CD4-positive, alpha-beta T cell treated with Interleukin-17A for 1 hour (primary cell): Measurements from ENCODE around the gene GDPD1.
"Not testable (repeated sequence)": the region's sequence is repeated elsewhere in the genome, so short reads cannot be mapped to it uniquely, and the experiment has no call there.

Source experiments
- DNase-seq: peaks from one replicate; pipeline ENCODE4 v3.0.0-alpha.2; 2020

GDPD1 gene

DNA sequence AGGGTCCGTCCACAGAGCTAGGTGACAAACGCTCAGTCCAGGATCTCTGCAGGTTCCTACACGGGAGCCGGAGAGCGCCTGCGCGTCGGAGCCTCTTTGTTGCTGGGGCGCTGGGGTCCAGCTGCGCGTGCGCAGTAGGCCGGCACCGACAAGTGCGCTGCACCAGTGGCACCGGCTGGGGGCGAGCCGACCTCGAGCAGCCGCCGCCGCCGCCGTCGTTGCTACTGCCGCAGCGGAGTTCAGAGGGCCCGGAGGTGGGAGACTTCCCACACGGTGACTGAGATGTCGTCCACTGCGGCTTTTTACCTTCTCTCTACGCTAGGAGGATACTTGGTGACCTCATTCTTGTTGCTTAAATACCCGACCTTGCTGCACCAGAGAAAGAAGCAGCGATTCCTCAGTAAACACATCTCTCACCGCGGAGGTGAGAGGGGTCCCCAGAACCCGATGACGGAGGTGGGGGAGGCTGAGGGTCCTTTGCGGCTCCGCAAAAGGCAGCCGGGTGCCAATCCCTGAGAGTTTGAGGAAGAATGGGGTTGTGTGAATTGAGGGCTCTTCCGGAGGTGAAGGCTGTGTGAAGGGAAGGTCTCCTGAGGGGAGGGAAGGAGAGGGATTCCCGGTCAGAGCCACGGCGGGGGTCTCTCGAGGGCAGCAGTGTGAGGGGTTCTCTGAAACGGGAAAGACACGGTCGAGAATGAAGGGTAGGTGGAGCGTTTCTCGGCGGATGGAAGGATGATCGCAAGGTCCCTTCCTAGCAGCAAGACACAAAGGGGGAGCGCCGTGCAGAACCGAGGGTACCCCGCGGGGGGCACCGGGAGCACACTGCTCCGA is at the start of gene GDPD1:
Gene GDPD1 (plus strand): TSS at position 184 of the 831 bp plus-strand sequence. CDS start 99 bp downstream, at position 283.
- peak; percentile 97 for DNase-seq

DNA sequence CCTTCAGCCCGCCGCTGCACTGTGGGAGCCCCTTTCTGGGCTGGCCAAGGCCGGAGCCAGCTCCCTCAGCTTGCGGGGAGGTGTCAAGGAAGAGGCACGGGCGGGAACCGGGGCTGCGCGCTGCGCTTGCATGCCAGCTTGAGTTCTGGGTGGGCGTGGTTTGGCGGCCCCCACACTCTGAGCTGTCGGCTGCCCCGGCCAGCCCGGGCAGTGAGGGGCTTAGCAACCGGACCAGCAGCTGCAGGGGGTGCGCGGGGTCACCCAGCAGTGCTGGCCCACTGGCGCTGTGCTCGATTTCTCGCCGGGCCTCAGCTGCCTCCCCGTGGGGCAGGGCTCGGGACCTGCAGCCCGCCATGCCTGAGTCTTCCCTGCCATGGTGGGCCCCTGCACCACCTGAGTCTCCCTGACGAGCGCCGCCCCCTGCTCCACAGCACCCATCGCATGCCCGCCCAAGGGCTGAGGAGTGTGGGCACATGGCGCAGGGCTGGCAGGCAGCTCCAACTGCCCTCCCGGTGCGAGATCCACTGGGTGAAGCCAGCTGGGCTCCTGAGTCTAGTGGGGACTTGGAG is 47.8 kb upstream of the GDPD1 start:
- DNase-seq: no peak

DNA sequence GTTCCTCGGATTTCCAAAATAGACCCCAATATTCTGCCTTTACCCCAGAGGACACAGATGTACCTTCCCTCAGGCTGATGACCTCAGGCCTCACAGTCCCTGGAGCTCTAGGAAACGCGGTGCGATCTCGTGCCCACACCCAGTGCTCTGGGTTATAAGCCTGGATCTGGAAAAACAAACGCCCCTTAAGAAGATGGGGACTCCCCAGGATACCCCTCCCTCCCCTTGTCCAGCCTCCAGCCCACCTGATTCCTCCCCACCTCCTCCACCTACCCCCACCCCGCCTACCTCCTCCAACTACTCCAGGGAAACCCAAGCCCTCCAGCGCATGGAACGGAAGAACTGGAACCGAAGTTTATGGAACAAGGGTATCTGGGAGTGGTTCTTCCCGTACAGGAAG is 45.6 kb upstream of the GDPD1 start:
- no peak for DNase-seq

DNA sequence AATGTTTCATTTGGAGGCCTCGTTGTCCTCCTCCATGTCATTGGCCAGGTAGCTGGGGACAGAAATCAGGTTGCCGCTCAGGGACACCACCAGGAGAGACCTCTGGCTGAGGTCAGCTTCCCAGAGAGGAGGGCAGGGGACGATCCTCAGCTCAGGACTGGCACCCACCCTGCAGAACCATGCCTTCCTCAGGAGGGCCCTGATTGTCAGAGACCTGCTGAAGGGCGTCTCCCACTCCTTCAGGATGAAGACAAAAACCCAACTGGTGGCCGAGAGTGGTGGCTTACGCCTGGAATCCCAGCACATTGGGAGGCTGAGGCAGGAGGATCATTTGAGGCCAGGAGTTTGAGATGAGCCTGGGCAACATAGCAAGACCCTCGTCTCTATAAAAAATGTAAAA is 45.2 kb upstream of the GDPD1 start:
- no peak for DNase-seq

DNA sequence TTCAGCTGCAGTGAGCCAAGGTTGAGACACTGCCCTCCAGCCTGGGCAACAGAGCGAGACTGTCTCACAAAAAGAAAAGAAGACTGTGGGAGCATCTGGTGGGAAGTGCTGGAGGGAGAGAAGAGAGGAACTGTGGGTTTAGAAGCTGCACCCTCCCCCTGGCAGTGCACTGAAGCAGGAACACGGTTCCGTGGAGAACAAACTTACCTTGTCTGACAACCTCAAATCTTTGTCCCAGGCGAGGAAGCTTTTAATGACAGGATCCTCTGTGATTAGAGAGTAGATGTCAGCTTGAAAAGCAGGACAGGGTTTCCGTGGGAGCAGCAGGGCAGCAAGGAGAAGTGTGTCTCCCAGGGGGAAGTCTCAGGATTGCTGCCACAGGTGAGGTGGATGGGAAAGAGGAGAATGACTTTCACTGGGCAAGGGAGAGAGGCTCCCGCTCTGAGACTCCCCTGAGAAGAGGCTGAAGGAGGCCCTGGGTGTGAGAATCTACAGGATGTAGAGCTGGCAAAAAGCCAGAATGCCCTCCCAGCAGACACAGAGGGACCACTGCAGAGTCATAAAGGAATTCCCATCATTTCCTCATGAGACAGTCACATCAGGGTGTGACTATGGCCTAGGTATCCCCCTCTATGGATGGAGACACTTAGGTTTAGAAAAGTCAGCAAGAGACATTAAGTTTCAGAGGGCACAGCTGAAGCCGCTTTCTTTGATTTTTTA is 41.9 kb upstream of the GDPD1 start:
- no peak for DNase-seq

DNA sequence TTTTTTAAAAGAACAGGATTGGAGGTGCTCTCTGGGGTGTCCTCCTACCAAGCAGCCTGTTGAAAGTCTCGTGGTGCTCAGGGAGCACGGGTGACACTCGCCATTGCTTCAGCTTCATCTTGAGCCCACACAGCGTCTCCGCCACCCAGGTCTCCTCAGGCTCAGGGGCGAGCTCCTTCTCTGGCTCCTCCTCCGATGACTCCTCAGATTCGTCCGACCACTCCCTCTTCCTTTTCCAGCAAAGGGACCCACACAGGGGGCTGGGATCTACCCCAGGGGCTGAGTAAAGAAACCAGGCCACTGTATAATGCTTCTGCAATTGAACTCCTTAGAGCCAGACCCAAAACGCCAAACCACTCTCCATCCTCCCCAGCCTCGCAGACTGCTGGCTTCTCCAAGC is 40.7 kb upstream of the GDPD1 start:
- not testable (repeated sequence) for DNase-seq

DNA sequence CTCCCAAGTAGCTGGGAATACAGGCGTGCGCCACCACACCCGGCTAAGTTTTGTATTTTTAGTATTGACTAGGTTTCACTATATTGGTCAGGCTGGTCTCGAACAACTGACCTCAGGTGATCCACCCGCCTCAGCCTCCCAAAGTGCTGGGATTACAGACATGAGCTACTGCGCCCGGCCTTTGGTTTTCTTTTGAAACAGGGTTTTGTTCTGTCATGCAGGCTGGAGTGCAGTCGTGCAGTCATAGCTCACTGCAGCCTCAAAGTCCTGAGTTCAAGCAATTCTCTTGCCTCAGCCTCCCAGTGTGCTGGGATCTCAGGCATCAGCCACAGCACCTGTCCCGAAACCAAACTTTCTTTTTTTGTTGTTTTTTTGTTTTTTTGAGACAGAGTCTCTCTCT is 39.7 kb upstream of the GDPD1 start:
- no peak for DNase-seq

DNA sequence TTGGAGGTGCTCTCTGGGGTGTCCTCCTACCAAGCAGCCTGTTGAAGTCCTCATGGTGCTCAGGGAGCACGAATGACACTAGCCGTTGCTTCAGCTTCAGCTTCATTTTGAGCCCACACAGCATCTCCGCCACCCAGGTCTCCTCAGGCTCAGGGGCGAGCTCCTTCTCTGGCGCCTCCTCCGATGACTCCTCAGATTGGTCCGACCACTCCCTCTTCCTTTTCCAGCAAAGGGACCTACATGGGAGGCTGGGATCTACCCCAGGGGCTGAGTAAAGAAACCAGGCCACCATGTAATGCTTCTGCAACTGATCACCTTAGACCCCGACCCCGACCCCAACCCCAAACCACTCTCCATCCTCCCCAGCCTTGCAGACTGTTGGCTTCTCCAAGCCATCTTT is 38.8 kb upstream of the GDPD1 start:
- DNase-seq: no peak

DNA sequence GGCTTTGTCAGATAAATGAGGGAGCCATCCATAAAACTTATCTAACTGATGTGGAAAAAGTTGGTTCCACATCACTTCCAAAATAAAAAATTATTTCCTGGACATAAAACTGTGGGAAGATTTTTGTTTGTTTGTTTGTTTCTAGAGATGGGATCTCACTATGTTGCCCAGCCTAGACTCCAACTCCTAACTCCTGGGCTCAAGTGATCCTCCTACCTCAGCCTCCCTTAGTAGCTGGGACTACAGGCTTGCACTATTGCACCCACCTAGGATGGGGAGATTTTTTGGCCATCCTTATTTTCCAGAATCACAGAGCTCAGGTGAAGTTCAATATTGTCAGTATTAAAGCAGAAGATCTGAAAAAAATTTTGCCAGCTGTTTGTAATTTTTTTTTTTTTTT is 34.3 kb upstream of the GDPD1 start:
- DNase-seq: no peak

DNA sequence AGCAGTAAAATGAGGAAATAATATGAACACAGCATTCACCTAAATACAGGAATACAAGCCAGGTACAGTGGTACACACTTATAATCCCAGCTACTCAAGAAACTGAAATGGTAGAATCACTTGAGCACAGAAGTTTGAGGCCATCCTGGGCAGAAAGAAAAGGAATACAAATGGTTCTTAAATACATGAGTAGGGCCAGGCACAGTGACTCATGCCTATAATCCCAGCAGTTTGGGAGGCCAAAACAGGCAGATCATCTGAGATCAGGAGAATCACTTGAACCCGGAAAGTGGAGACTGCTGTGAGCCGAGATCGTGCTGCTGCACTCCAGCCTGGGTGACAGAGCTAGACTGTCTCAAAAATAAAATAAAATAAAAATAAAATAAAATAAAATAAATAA is 33.5 kb upstream of the GDPD1 start:
- DNase-seq: no peak

DNA sequence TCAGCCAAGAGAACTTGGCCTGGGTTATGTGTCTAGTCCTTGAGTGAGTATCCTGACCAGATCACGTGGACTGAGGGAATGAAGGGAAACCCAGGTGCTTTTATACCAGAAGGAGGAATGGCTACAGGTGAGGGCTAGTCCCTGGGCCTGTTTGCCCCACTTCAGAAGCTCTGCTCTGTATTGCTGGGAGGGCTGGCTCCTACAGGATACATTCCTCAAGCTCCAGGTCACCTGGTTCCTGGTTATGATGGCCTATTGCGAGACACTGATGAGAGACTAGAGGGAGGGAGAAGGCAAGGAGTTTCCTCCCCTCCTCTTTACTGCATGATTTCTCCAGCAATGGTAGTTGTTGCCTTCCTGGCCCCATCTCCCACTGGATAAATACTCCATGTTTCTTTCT is 29.5 kb upstream of the GDPD1 start:
- no peak for DNase-seq

DNA sequence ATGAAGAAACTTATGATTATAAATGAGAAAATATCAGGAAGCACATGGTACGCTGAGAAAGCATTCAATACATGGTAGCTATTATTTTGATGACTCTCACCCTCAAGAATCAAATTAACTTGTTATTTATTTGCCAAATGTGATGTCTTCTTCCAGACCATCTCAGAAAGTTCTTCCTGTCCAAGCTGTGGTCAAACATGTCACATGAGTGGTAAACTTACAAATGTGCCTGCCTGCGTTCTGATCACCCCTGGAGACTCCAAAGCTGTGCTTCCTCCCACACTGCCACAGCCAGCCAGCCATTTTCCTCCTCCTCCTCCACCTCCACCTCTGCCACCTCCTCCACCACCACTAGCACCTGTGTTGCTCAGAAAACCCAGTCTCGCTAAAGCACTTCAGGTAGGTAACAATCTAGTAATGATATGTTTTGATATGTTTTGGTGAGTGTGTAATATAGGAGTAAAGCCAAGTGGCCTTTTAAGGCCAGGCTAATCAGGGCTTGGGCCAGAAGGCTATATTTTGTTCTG is 26.9 kb upstream of the GDPD1 start:
- no peak for DNase-seq

DNA sequence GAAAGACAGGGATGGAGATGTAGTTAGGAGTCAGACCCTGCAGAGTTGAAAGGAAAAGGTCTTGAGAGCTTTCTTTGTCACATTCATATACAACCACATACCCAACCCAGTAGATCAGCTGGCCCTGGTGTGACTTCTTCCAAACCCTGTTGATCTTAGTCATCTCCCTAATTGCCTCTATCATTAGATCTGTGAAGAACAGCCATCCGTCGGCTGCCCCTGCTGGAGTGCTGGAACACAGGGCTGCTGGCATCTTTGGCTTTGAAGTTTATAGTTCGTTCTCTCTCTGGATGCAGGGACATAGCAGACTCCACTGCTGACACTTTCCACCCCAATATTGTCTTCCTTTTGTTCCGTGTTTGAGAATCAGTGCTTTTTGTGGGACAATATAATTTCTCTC is 20.9 kb upstream of the GDPD1 start:
- DNase-seq: no peak

DNA sequence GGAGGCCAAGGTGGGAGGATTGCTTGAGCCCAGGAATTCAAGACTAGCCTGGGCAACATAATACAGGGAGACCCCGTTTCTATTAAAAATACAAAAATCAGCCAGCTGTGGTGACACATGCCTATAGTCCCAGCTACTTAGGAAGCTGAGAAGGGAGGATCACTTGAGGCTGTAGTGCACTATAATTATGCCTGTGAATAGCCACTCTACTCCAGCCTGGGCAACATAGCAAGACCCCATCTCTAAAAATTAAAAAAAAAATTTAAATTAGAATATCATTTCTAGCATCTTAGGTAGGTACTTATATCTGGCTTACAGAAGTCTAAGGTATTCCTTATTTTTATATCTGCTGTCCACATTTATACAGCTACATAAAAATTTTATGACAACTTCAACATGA is 18.0 kb upstream of the GDPD1 start:
- DNase-seq: no peak

DNA sequence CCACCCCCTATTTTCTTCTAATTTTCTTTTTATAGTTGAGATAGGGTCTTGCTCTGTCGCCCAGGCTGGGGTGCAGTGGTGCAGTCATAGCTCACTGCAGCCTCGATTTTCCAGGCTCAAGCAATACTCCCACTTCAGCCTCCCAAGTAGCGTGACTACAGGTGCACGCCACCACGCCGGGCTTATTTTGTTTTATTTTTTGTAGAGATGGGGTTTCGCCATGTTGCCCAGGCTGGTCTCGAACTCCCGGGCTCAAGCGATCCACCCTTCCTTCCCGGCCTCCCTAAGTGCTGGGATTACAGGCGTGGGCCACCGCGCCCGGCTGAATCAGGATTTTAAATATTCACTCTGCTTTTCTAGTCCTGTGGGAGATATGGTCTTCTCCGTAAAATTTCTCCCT is 941 bp upstream of the GDPD1 start:
- DNase-seq: no peak

DNA sequence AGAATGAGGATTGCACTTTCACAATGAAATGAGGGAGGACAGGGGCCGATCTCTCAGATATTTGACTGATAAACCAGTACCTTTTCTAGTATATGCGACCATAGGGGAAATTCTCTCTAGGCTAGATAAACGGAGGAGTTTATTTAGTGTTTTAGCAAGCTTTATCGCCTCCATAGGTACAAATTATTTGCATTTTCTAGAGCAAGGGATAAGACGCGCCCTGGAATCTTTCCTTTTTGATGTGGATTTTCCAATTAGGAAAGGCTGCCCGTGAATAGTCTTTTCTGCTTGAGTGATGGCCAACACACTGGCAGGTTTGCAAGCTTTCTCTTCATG is 351 bp upstream of the GDPD1 start:
- no peak for DNase-seq

DNA sequence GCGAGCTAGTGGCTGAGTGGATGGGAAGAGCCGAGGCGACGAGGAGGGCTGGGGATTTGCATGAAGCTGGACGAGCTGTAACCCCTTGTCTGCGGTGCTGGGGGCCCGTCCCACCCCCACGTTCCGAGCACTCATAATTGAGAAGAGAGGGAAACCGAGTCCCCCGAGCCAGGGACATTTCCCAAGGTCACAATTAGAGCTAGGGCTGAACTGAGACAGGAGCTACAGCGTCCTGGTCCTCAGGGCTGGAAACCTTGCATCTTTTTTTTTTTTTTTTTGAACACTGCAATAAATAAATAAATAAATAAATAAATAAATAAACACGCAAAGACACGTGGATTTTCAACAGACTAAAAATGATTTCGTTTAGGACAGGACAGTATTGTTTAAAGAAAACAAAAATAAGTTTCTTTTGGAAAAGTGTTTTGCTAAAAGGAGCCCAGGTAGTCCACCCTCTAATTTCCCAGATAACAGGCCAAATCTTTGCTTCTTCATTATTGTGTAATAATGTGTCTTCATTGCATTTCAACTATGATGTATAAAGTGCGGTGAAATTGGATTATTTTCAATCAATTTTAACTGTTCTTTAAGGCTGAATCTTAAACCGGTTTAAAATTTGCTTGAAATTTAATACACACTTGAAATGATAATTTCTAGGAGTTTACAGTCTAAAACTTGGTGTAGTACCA is 992 bp downstream of the GDPD1 start:
- no peak for DNase-seq

DNA sequence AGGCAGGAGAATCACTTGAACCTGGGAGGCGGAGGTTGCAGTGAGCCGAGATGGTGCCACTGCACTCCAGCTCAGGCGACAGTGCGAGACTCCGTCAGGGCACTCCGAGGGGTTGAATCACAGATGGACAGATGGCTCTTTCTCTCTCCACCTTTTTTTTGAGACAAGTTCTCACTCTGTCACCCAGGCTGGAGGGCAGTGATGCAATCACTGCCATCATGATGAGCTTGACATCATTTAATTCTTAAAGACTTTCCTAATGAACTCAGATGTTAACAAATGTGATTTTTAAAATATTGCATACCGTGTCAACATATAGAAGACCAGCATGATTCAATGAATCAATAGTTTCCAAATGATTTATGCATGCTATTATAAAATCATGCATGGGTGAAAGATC is 3.5 kb downstream of the GDPD1 start:
- DNase-seq: no peak

DNA sequence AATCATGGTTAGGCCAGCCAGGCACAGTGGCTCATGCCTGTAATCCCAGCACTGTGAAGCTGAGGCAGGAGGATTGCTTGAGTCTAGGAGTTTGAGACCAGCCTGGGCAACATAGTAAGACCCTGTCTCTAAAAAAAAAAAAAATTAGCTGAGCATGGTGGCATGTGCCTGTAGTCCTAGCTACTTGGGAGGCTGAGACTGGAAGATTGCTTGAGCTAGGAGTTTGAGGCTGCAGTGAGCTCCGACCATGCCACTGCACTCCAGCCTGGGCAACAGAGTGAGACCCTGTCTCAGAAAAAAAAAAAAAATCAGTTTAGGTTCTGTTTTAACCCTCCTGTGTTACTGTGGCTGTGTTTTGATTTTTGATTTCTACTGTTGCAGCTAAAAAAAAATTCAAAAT is 8.3 kb downstream of the GDPD1 start:
- DNase-seq: not testable (repeated sequence)

DNA sequence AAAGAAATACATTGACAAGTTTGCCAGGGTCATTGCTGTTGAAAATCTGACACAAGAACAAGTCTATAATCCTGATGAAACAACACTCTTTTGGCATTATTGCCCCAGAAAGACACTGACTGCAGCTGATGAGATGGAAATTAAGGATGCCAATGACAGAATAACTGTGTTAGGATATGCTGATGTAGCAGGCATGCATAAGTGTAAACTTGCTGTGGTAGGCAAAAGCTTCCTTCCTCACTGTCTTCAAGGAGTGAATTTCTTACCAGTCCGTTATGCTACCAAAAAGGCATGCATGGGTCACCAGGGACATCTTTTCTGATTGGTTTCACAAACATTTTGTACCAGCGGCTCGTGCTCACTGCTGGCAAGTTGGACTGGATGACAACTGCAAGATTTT is 10.5 kb downstream of the GDPD1 start:
- no peak for DNase-seq

DNA sequence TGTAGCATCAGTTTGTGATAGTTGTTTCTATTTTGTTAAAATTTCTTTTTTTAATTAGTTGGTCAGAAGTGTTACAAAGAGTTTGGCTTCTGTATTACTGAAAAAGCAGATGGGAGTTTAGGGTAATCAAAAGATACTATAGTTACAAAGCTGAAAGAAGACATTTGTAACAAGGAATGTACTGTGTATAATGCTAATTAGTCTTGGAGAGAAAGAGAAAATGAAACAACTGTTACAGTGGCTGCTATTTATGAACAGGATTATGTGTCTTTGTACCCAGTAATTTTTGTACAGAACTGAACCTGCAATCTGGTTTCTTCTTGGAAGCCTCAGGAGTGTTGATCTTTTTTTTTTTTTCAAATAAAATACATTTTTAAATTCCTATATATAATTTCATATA is 14.3 kb downstream of the GDPD1 start:
- no peak for DNase-seq

DNA sequence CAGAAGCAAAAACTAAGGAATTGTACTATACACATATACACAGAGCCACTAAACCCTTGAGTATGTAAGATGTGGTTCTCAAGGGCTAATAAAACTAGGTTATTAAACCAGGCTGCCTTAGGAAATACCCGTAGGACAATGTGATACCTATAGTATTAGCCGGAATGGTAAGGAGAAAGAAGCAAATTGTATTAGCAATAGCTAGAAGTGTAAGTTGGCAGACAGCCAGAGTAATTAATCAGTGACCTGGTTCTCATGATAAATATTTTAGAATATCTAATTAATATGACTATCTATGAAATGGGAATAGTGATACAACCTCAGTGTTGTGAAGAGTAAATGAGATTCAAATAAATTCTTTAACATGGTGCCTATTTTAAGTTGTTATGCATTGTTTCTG is 18.6 kb downstream of the GDPD1 start:
- no peak for DNase-seq

DNA sequence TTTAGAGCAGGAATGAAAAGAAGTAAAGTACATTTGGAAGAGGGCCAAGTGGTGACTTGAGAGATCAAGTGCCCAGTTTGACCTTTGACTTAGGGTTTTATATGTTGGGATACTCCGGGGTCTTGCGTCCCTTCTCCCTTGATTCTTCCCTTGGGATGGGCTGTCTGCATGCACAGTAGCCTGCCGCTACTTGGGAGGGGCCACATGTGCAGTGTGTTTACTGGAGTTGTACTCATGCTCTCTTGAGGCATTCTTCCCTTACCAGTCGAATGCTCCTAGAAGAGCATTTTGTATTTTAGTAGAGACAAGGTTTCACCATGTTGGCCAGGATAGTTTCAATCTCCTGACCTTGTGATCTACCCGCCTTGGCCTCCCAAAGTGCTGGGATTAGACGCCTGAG is 23.8 kb downstream of the GDPD1 start:
- DNase-seq: no peak

DNA sequence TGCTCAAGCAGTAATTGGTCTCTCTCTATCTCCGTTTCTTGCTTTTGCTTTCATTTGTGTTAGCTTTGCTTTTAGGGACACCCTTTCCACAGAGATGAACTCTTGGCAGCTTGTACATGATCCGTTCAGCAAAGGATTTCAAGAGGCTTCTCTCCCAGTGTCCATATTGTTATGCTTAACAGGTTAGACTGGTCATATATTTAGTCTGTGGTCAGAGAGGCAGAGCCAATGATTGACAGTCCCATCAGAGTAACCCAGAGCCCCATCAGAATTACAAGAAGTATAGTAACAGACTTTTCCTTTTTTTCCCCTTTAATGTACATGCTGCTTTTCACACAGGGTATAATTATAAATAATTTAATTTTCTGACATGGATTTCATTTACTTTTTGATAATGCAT is 34.4 kb downstream of the GDPD1 start:
- no peak for DNase-seq
